HepG2 (cell line): Measurements from ENCODE around the gene OR7A5.
"Not testable (repeated sequence)": the region's sequence is repeated elsewhere in the genome, so short reads cannot be mapped to it uniquely, and the experiment has no call there.

Experiments used
- EZH2 ChIP-seq: conservative IDR thresholded peaks from 2 replicates; pipeline ENCODE4 v1.6.1; 2012; ENCODE audit warnings: mild to moderate bottlenecking, low read depth, low read length, moderate library complexity
- POLR2AphosphoS2 ChIP-seq: IDR thresholded peaks from 2 replicates; pipeline ENCODE4 v1.6.1; 2011; ENCODE audit warnings: low read depth, low read length, improper control_type of control experiment
- RFX5 ChIP-seq: IDR thresholded peaks from 2 replicates; pipeline ENCODE4 v1.6.1; 2011; ENCODE audit warnings: low read depth, low read length, improper control_type of control experiment
- STAG1 ChIP-seq: sonication (generic); formaldehyde crosslinking; IDR thresholded peaks from 2 replicates; pipeline ENCODE4 v1.4.0; 2020; ENCODE audit warnings: missing genetic modification reagents
- TAF1 ChIP-seq: sonication (generic); formaldehyde crosslinking; IDR thresholded peaks from 2 replicates; pipeline ENCODE4 v1.4.0; 2020; ENCODE audit warnings: missing genetic modification reagents
- TCF12 ChIP-seq, 2 experiments: fragments of 450-650 bp in 1 of 2; sonication (generic) in 1 of 2; formaldehyde crosslinking in 1 of 2; IDR thresholded peaks; 2 replicates each; pipeline versions ENCODE4 v1.6.1 to v1.8.0; 2017 to 2022; ENCODE audit warnings: antibody characterized with exemption in 1 of 2, mild to moderate bottlenecking in 1 of 2, missing genetic modification reagents in 1 of 2, moderate library complexity in 1 of 2
- TCF7L2 ChIP-seq: IDR thresholded peaks from 2 replicates; pipeline ENCODE4 v1.6.1; 2011; ENCODE audit warnings: mild to moderate bottlenecking, low read depth, low read length, moderate library complexity
- ZNF326 ChIP-seq: sonication (generic); formaldehyde crosslinking; IDR thresholded peaks from 2 replicates; pipeline ENCODE4 v1.4.0; 2020; ENCODE audit warnings: missing genetic modification reagents, borderline replicate concordance
- ZNF672 ChIP-seq: sonication (generic); formaldehyde crosslinking; IDR thresholded peaks from 2 replicates; pipeline ENCODE4 v1.8.1; 2022; ENCODE audit warnings: missing genetic modification reagents

DNA sequence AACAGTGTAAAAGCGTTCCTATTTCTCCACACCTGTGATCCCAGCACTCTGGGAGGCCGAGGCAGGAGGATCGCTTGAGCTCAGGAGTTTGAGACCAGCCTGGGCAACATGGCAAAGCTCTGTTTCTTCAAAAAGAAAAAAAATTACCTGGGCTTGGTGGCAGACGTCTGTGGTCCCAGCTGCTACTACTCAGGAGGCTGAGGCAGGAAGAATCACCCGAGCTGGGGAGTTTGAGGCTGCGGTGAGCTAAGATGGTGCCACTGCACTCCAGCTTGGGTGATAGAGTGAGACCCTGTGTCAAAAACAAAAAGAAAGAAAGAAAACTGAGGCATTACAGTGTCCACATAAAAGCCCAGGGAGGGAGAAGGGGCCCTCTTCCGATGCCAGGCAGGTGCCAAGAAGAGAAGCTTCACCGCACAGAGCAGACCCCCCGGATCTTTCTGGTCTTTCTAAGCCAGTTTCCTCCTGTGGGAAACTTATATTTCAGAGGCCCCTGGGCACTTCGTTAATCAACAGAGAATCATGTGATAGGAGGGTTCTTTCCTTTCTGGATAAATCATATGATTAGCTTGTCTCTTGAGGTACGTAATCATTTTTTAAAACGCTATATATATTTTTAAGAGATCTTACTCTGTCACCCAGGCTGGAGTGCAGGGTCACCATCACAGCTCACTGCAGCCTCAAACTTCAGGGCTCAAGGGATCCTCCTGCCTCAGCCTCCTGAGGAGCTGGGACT is 56.7 kb downstream of the OR7A5 start, which contains the start of gene ADGRE2:
- TF ChIP-seq EZH2; STAG1 (CRISPR knock-in tag); TAF1 (CRISPR knock-in tag); TCF12 (IDR thresholded peaks at IDR 0.05); TCF12 (CRISPR knock-in tag; IDR thresholded peaks at IDR 0.05); TCF7L2; ZNF326 (CRISPR knock-in tag); ZNF672; RFX5; POLR2AphosphoS2: not testable (repeated sequence)
